Neural progenitor cell (in vitro differentiated cells): ENCODE data around the gene ACSBG1.

Experiments
- EZH2 ChIP-seq: fragments of 200-600 bp; sonication (generic); IDR thresholded peaks from 2 replicates; pipeline ENCODE4 v1.6.1; 2017; ENCODE audit warnings: antibody characterized with exemption, mild to moderate bottlenecking, moderate library complexity
- EZH2phosphoT487 ChIP-seq: fragments of 200-600 bp; sonication (generic); IDR thresholded peaks from 2 replicates; pipeline ENCODE4 v1.6.1; 2017; ENCODE audit warnings: antibody characterized with exemption
- TF ChIP-seq, protein P1 (sequence below): fragments of 200-600 bp; sonication (generic); IDR thresholded peaks from 2 replicates; pipeline ENCODE4 v1.5.1; 2017; ENCODE audit warnings: antibody characterized with exemption, mild to moderate bottlenecking

DNA sequence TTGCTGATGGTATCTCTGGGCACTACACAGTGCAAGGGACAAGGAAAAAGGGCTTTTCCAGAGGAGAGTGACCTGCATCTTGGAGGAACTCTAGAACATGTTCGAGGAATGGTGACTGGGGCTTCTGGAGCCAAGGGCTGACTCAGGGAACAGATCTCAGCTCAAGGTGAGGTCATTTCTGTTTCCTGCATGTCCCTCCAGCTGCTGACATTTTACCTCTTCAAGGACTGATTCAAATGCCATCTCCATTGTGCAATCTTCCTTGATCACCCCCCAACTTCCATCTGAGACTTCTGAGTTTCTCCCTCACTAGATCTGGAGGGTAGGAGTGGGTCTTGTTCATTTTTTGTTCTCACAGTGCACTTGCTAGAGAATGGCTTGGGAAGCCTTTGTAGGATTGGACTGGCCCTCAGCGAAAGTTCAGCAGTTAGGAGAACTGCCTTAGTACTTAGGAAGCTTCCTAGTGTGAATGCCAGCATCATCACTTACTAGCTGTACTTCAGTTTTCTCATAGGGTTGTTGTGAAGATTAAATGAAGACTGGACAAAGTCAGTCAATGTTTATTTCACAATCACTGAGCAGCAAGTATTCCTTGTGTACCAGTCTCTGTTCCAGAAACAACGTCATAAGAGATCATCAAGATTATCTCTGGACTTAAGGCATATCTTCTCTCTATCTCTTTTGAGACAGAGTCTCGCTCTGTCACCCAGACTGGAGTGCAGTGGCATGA lies 87.8 kb downstream of the ACSBG1 start:
- TF ChIP-seq, protein P1, sequence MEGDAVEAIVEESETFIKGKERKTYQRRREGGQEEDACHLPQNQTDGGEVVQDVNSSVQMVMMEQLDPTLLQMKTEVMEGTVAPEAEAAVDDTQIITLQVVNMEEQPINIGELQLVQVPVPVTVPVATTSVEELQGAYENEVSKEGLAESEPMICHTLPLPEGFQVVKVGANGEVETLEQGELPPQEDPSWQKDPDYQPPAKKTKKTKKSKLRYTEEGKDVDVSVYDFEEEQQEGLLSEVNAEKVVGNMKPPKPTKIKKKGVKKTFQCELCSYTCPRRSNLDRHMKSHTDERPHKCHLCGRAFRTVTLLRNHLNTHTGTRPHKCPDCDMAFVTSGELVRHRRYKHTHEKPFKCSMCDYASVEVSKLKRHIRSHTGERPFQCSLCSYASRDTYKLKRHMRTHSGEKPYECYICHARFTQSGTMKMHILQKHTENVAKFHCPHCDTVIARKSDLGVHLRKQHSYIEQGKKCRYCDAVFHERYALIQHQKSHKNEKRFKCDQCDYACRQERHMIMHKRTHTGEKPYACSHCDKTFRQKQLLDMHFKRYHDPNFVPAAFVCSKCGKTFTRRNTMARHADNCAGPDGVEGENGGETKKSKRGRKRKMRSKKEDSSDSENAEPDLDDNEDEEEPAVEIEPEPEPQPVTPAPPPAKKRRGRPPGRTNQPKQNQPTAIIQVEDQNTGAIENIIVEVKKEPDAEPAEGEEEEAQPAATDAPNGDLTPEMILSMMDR: no peak
- no peak for TF ChIP-seq EZH2
- TF ChIP-seq EZH2phosphoT487: no peak
